ENCODE data around the gene IQSEC1. TPM values are rescaled to one million over a fixed set of nuclear protein-coding genes. Genes with fewer than 3 reads are reported as not detected.

Gene IQSEC1
- total and polyA plus RNA-seq, 2 of the 8 experiments (the other 6 are each of a cell fraction or from before 2014, with no cell fraction given) = 6.8 to 28.8 TPM

DNA sequence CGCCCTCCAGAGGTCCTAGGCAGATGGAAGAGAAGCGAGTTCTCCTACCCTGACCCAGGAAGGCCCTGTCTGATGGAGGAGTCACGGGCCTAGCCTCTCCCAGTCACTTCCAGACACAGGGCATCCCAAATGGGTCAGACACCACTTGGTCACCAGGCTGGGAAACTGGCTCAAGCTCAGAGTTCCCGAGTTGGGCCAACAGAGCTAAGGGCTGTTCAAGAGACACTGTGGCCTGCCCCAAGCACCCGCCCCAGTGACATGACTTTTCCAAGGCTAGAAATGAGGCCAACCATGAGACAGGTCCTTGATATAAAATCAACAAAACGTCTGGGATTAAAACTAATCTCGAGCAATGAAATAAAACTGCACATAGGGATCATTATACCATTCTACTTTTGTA, 113.8 kb downstream of the IQSEC1 start:
- Histone ChIP-seq H2BK5ac (ENCODE audit: low read depth, low read length) (0 out of 2 replicates have a peak overlapping the region, but pooled peaks have one; percentile 30), H2BK20ac (ENCODE audit: low read length) (no peak overlapping the region), H4K91ac (replicated peaks; ENCODE audit: insufficient read length, low read length) (no peak overlapping the region), H3K27ac (ENCODE audit: low read depth, low read length) (no peak overlapping the region), H3K79me2 (ENCODE audit: control insufficient read depth in 1 of 2, insufficient read depth in 2 of 2, low read length in 2 of 2) (peaks cover 0 to 41% of the 10 kb centered on the region in 2 experiments; a peak in 2 of 4 replicates), H3K27me3 (replicated peaks in 1 of 4; ENCODE audit: control insufficient read depth in 3 of 4, extremely low read depth in 1 of 4, insufficient read depth in 3 of 4, low read length in 3 of 4) (no peaks in the 10 kb centered on the region), H4K8ac (ENCODE audit: extremely low read depth, insufficient read depth, low read length) (no peak overlapping the region), H3K9me3 (ENCODE audit: insufficient read depth in 2 of 2, low read depth in 1 of 2, low read length in 1 of 2) (no peaks in the 10 kb centered on the region), H3K4me1 (replicated peaks in 1 of 4; ENCODE audit: control insufficient read depth in 3 of 4, insufficient read depth in 4 of 4, low read length in 3 of 4) (peaks cover 0 to 9% (median 5%) of the 10 kb centered on the region in 4 experiments; a peak in 5 of 7 replicates), H3K4me2 (ENCODE audit: insufficient read depth in 1 of 2, low read depth in 2 of 2, low read length in 2 of 2) (no peak overlapping the region), H3K56ac (replicated peaks; ENCODE audit: insufficient read length, low read depth, low read length) (no peak overlapping the region), H3K36me3 (ENCODE audit: control insufficient read depth in 2 of 4, insufficient read depth in 4 of 4, low read length in 3 of 4) (no peaks in the 10 kb centered on the region), H4K5ac (ENCODE audit: insufficient read length, low read depth, low read length) (no peak overlapping the region), H3K18ac (ENCODE audit: extremely low read depth, low read length) (no peak overlapping the region), H3K23me2 (ENCODE audit: low read depth, low read length) (no peaks in the 10 kb centered on the region), H4K20me1 (replicated peaks in 1 of 2; ENCODE audit: control insufficient read depth in 1 of 2, insufficient read depth in 2 of 2, low read length in 2 of 2) (peaks cover 26 to 46% of the 10 kb centered on the region in 2 experiments), H3K9ac (replicated peaks in 1 of 4; ENCODE audit: extremely low read depth in 1 of 4, low read depth in 3 of 4, low read length in 3 of 4) (no peak overlapping the region), H2BK15ac (ENCODE audit: low read length) (no peak overlapping the region), H3K14ac (ENCODE audit: insufficient read length) (no peak overlapping the region), H2BK12ac (ENCODE audit: low read depth, low read length) (no peak overlapping the region), H3K23ac (ENCODE audit: insufficient read length) (no peak overlapping the region), H2BK120ac (replicated peaks; ENCODE audit: low read depth, low read length) (no peak overlapping the region), H2AFZ (ENCODE audit: low read length) (no peak overlapping the region), H3K4me3 (ENCODE audit: extremely low read depth in 1 of 4, insufficient read depth in 2 of 4, low read depth in 3 of 4, low read length in 4 of 4) (no peak overlapping the region), H3K79me1 (ENCODE audit: low read depth, low read length) (peaks cover 47% of the 10 kb centered on the region), H3K4ac (replicated peaks; ENCODE audit: insufficient read length, low read depth, low read length) (no peak overlapping the region), H2AK5ac (ENCODE audit: low read depth, low read length) (no peak overlapping the region)
- no peak for DNase-seq (ENCODE audit: low read depth in 1 of 2, low spot score in 2 of 2)
- ChIA-PET POLR2A (ENCODE audit: partially characterized antibody) (interaction anchor here (1.4 kb wide), 2 partner anchors 7 to 12 kb away, joined by 4 to 5 read pairs; no protein-coding TSS in a partner anchor), CTCF (ENCODE audit: partially characterized antibody) (interaction anchor here (0.8 to 25.8 kb wide), 6 partner anchors 10 to 82 kb away, joined by 3 to 267 read pairs (median 4); no protein-coding TSS in a partner anchor)
- WGBS, 2 experiments (ENCODE audit: extremely low coverage in 1 of 2, insufficient coverage in 1 of 2, insufficient read length in 1 of 2, insufficient replicate concordance in 2 of 2, low coverage in 1 of 2, low lambda C conversion rate in 2 of 2, missing lambda C conversion rate in 1 of 2) = 87% methylated on average over 7 of the region's 7 CpGs; no CpG with 5 or more reads in 1 of the 2 experiments
- FAIRE-seq = no peak
- TF ChIP-seq CTBP2 (IDR thresholded peaks at IDR 0.05; ENCODE audit: borderline replicate concordance, insufficient read depth, insufficient read length, low read length) (no peak), POU5F1 (IDR thresholded peaks at IDR 0.05; ENCODE audit: low read depth, low read length) (no peak), HDAC2 (IDR thresholded peaks at IDR 0.05; ENCODE audit: borderline replicate concordance in 1 of 2, low read depth in 2 of 2, low read length in 2 of 2) (no peak), KDM5A (IDR thresholded peaks at IDR 0.05; ENCODE audit: low read length) (no peak), RXRA (IDR thresholded peaks at IDR 0.05; ENCODE audit: insufficient read depth, low read depth, low read length) (no peak), NANOG (IDR thresholded peaks at IDR 0.05; ENCODE audit: insufficient read depth, low read depth, low read length, poor library complexity, severe bottlenecking) (no peak), TAF7 (optimal IDR thresholded peaks at IDR 0.05; ENCODE audit: borderline replicate concordance, low read depth, low read length) (no peak), CEBPB (IDR thresholded peaks at IDR 0.05; ENCODE audit: low read depth, low read length) (no peak), YY1 (IDR thresholded peaks at IDR 0.05; ENCODE audit: low read depth, low read length) (no peak), EGR1 (IDR thresholded peaks at IDR 0.05; ENCODE audit: borderline replicate concordance, low read depth, low read length) (no peak)
- TF ChIP-seq, protein P1, sequence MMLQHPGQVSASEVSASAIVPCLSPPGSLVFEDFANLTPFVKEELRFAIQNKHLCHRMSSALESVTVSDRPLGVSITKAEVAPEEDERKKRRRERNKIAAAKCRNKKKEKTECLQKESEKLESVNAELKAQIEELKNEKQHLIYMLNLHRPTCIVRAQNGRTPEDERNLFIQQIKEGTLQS (IDR thresholded peaks at IDR 0.05; ENCODE audit: insufficient read depth, low read depth, low read length) = no peak
- TF ChIP-seq, protein P2, sequence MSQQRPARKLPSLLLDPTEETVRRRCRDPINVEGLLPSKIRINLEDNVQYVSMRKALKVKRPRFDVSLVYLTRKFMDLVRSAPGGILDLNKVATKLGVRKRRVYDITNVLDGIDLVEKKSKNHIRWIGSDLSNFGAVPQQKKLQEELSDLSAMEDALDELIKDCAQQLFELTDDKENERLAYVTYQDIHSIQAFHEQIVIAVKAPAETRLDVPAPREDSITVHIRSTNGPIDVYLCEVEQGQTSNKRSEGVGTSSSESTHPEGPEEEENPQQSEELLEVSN (IDR thresholded peaks at IDR 0.05) = no peak
